ENCODE results near the gene HOXB4.

Gene HOXB4

GRCh38 chr17:48579471-48579759, 1.3 kb upstream of the HOXB4 start:
- no peaks in the 10 kb centered on the region for H3K9me3 ChIP-seq (ENCODE audit: control insufficient read depth, low read depth, low read length)
- no peak overlapping the region for H3K9ac ChIP-seq (ENCODE audit: low read length)
- H3K4me1 ChIP-seq (ENCODE audit: control insufficient read depth, low read depth, low read length) = no peaks in the 10 kb centered on the region
- no peak overlapping the region for H3K4me3 ChIP-seq (ENCODE audit: low read length)
- H3K36me3 ChIP-seq (ENCODE audit: control insufficient read depth, low read depth, low read length) = no peaks in the 10 kb centered on the region
- H3K27ac ChIP-seq (ENCODE audit: low read length) = no peak overlapping the region
- peaks cover 100% of the 10 kb centered on the region for H3K27me3 ChIP-seq (ENCODE audit: control insufficient read depth, insufficient read depth, low read length)

GRCh38 chr17:48578616-48579470, 693 bp upstream of the HOXB4 start:
- Histone ChIP-seq H3K36me3 (ENCODE audit: control insufficient read depth, low read depth, low read length) (no peaks in the 10 kb centered on the region), H3K27ac (ENCODE audit: low read length) (no peak overlapping the region), H3K27me3 (ENCODE audit: control insufficient read depth, insufficient read depth, low read length) (peaks cover 100% of the 10 kb centered on the region), H3K4me1 (ENCODE audit: control insufficient read depth, low read depth, low read length) (no peaks in the 10 kb centered on the region), H3K4me3 (ENCODE audit: low read length) (no peak overlapping the region), H3K9me3 (ENCODE audit: control insufficient read depth, low read depth, low read length) (no peaks in the 10 kb centered on the region), H3K9ac (ENCODE audit: low read length) (no peak overlapping the region)

GRCh38 chr17:48577330-48577945, 712 bp downstream of the HOXB4 start:
- H3K27me3 ChIP-seq (ENCODE audit: control insufficient read depth, insufficient read depth, low read length) = peaks cover 100% of the 10 kb centered on the region
- no peak overlapping the region for H3K4me3 ChIP-seq (ENCODE audit: low read length)
- no peaks in the 10 kb centered on the region for H3K4me1 ChIP-seq (ENCODE audit: control insufficient read depth, low read depth, low read length)
- no peaks in the 10 kb centered on the region for H3K36me3 ChIP-seq (ENCODE audit: control insufficient read depth, low read depth, low read length)
- no peaks in the 10 kb centered on the region for H3K9me3 ChIP-seq (ENCODE audit: control insufficient read depth, low read depth, low read length)
- H3K27ac ChIP-seq (ENCODE audit: low read length) = no peak overlapping the region
- H3K9ac ChIP-seq (ENCODE audit: low read length) = no peak overlapping the region

- Histone ChIP-seq H3K9ac (ENCODE audit: low read length) (no peak overlapping the region), H3K27me3 (ENCODE audit: control insufficient read depth, insufficient read depth, low read length) (peaks cover 100% of the 10 kb centered on the region), H3K36me3 (ENCODE audit: control insufficient read depth, low read depth, low read length) (no peaks in the 10 kb centered on the region), H3K4me3 (ENCODE audit: low read length) (no peak overlapping the region), H3K9me3 (ENCODE audit: control insufficient read depth, low read depth, low read length) (no peaks in the 10 kb centered on the region), H3K4me1 (ENCODE audit: control insufficient read depth, low read depth, low read length) (no peaks in the 10 kb centered on the region), H3K27ac (ENCODE audit: low read length) (no peak overlapping the region)
Observed at GRCh38 chr17:48576479-48577309, 1.5 kb downstream of the HOXB4 start.

GRCh38 chr17:48575673-48576478, 2.3 kb downstream of the HOXB4 start:
- H3K4me1 ChIP-seq (ENCODE audit: control insufficient read depth, low read depth, low read length) = no peaks in the 10 kb centered on the region
- no peaks in the 10 kb centered on the region for H3K9me3 ChIP-seq (ENCODE audit: control insufficient read depth, low read depth, low read length)
- peaks cover 100% of the 10 kb centered on the region for H3K27me3 ChIP-seq (ENCODE audit: control insufficient read depth, insufficient read depth, low read length)
- H3K27ac ChIP-seq (ENCODE audit: low read length) = no peak overlapping the region
- H3K36me3 ChIP-seq (ENCODE audit: control insufficient read depth, low read depth, low read length) = no peaks in the 10 kb centered on the region
- no peak overlapping the region for H3K4me3 ChIP-seq (ENCODE audit: low read length)
- no peak overlapping the region for H3K9ac ChIP-seq (ENCODE audit: low read length)

GRCh38 chr17:48575066-48575582, 3.0 kb downstream of the HOXB4 start:
- Histone ChIP-seq H3K27ac (ENCODE audit: low read length) (no peak overlapping the region), H3K9me3 (ENCODE audit: control insufficient read depth, low read depth, low read length) (no peaks in the 10 kb centered on the region), H3K36me3 (ENCODE audit: control insufficient read depth, low read depth, low read length) (no peaks in the 10 kb centered on the region), H3K4me3 (ENCODE audit: low read length) (no peak overlapping the region), H3K9ac (ENCODE audit: low read length) (no peak overlapping the region), H3K27me3 (ENCODE audit: control insufficient read depth, insufficient read depth, low read length) (peaks cover 100% of the 10 kb centered on the region), H3K4me1 (ENCODE audit: control insufficient read depth, low read depth, low read length) (no peaks in the 10 kb centered on the region)

- Histone ChIP-seq H3K4me3 (ENCODE audit: low read length) (no peak overlapping the region), H3K9me3 (ENCODE audit: control insufficient read depth, low read depth, low read length) (no peaks in the 10 kb centered on the region), H3K4me1 (ENCODE audit: control insufficient read depth, low read depth, low read length) (no peaks in the 10 kb centered on the region), H3K9ac (ENCODE audit: low read length) (no peak overlapping the region), H3K27me3 (ENCODE audit: control insufficient read depth, insufficient read depth, low read length) (peaks cover 100% of the 10 kb centered on the region), H3K36me3 (ENCODE audit: control insufficient read depth, low read depth, low read length) (no peaks in the 10 kb centered on the region), H3K27ac (ENCODE audit: low read length) (no peak overlapping the region)
Observed at GRCh38 chr17:48574505-48575065, 3.6 kb downstream of the HOXB4 start.

GRCh38 chr17:48571826-48572417, 6.2 kb downstream of the HOXB4 start:
- Histone ChIP-seq H3K27ac (ENCODE audit: low read length) (no peak overlapping the region), H3K9ac (ENCODE audit: low read length) (no peak overlapping the region), H3K36me3 (ENCODE audit: control insufficient read depth, low read depth, low read length) (no peaks in the 10 kb centered on the region), H3K9me3 (ENCODE audit: control insufficient read depth, low read depth, low read length) (no peaks in the 10 kb centered on the region), H3K27me3 (ENCODE audit: control insufficient read depth, insufficient read depth, low read length) (peaks cover 100% of the 10 kb centered on the region), H3K4me1 (ENCODE audit: control insufficient read depth, low read depth, low read length) (peaks cover 4% of the 10 kb centered on the region), H3K4me3 (ENCODE audit: low read length) (no peak overlapping the region)

GRCh38 chr17:48571024-48571818, 6.9 kb downstream of the HOXB4 start:
- no peak overlapping the region for H3K9ac ChIP-seq (ENCODE audit: low read length)
- no peaks in the 10 kb centered on the region for H3K9me3 ChIP-seq (ENCODE audit: control insufficient read depth, low read depth, low read length)
- H3K4me3 ChIP-seq (ENCODE audit: low read length) = no peak overlapping the region
- H3K4me1 ChIP-seq (ENCODE audit: control insufficient read depth, low read depth, low read length) = peaks cover 4% of the 10 kb centered on the region
- peaks cover 100% of the 10 kb centered on the region for H3K27me3 ChIP-seq (ENCODE audit: control insufficient read depth, insufficient read depth, low read length)
- H3K36me3 ChIP-seq (ENCODE audit: control insufficient read depth, low read depth, low read length) = no peaks in the 10 kb centered on the region
- H3K27ac ChIP-seq (ENCODE audit: low read length) = no peak overlapping the region
